HG03565 (cell line): ENCODE measurements around the gene ROBO1.

Source experiments
- ATAC-seq: cut with Tn5 transposase; IDR thresholded peaks from one replicate; pipeline ENCODE4 v1.9.1; 2021; ENCODE audit warnings: mild to moderate bottlenecking, moderate library complexity; ENCODE audit not compliant: unreplicated experiment

Gene ROBO1

GRCh38 chr3:79253271-79253670, 514.5 kb downstream of the ROBO1 start:
- ATAC-seq, result no peak

- ATAC-seq, result no peak
Measured at GRCh38 chr3:79250746-79251145, 517.1 kb downstream of the ROBO1 start.

- no peak for ATAC-seq
Measured at GRCh38 chr3:79249701-79250100, 518.1 kb downstream of the ROBO1 start.

DNA sequence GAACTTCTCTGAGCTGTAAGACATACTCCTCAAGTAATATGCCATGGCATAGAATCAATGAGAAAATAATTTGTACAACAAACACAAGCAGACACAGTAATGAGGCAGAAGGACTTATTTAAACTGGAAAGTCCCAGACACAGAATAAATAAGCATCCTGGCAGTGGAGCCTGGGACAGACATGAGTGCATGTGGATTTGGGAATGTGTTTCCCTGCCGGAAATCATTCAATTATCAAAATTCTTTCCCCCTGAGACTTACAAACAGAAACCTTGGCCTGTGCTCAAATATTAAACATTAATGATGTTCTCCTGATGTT, 520.1 kb downstream of the ROBO1 start:
- no peak for ATAC-seq

DNA sequence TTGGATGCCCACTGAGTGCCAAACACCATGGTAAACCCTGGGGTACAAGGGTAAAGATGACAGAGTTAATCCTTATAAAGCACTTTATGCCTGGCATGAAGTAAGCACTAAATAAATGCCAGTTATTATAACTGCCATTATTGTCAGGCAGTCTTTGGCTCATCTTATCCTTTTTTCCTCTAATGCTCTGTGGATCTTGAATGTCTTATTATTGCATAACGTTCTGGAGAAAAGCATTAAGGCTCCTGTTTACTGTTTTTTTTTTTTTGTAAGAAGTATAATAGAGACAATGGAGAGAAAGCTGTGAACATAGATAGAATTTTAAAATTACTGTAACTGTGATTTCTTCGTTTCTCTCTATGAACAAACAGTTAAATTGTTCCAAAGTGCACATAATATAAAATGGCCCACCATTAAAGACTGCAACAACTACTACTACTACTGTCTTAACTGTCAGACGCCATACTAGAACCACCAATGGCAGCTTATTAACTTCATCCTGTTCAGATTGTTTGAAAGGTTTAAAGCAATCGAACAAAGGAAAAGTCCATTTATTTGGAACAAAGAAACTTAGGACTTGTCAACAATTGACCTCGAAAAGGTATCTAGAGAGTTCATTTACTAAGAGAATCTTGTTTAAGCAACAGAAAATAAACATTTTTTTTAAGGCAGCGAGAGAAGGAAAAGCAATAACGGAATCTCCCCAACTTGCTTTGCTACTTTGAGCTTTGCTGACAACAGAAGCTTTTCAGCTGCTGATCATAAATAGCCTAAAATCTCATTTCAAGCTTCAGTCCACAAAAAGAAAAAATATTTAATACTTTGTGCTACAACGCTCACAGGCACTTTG, 520.7 kb downstream of the ROBO1 start:
- no peak for ATAC-seq

DNA sequence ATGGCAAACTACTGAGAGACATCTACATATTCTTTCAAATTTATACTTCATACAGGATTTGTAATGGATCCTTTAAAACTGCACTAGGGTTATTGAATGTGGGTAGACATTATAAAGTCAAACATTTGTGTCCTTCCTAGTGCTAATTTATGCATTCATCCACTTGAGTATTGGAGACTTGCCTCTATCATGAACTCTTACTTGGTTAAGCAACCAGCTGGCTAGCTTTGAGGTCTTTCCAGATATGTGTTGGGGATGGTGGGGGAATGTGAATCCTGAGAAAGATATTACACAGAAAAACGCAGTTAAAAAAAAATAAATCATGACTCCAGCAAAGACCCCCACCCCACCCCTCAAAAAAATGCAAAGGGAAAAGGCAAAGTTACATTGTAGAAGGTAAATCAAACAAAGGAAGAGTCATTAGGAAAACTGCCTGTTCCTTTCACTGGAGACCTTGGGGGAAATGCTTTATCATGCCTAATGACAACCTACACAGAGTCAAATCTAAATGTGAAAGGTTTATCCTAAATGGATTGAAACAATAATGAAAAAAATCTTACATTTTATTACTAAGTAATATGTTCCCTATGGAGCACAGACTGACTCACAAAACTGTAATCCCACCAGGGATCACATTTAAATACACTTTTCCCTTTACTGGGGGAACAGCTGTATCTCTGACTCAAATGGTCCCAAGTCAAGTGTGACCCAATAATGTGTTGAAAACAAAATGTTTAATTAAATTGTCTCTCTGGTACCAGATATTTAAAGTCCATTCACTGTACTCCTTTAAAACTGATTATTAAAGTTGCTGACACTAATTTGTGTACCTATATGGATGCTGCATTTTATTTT, 522.3 kb downstream of the ROBO1 start:
- ATAC-seq, result no peak

DNA sequence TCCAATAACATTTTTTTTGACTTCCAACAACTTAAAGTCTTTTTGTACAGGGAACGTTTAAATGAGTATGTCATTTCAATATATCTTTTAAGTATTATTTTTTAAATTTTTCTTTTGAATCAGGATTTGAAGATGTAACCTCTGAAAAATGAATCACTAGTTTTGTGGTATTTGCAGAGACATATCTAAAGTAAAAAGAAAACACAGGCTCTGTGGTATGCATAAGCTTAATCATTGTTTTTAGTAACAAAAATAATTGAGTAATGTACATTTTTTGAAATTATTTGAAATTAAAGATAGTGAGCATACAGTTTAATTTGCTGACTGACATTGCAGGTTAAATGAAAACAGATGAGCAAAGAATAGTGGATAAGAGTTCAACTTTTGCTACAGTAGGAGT, 531.3 kb downstream of the ROBO1 start:
- no peak for ATAC-seq

- ATAC-seq, result no peak
Measured at GRCh38 chr3:79233431-79234060, 534.3 kb downstream of the ROBO1 start.

DNA sequence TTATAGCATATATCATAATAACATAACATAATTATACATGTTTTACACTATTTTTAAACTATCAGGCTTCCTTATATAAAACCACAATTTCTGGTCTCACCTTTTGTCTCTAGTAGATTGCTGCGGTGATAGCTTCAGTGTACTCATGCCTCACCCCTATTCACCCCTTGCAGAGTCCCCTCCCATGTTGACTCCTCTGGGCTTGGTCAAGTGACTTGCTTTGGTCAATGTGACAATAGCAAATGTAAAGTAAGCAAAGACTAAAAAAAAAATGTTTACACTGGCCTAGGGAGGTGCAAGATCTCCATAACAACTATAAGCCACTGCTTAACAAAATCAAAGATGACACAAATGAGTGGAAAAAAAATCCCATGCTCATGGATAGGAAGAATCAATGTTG, 537.5 kb downstream of the ROBO1 start:
- ATAC-seq, result no peak

DNA sequence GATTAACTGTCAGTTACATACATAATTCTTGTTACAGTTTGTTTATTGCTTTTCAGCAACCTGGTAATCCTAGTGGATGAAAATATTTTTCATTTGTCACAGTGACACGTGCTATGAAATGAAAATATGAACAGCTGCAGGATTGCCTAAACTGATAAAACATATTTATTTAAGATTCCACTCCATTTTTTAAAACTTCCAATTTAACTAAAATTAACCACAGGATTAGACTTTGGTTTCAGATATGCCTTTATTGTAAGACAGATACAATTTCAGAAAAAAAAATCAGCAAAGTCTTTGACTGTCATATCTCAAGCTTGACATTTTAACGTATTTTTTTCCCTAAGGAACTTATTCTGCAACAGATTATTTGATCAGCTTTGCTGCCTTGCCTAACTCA, 550.7 kb downstream of the ROBO1 start:
- ATAC-seq, result no peak

- no peak for ATAC-seq
Measured at GRCh38 chr3:79215286-79215685, 552.5 kb downstream of the ROBO1 start.

GRCh38 chr3:79211586-79212359, 556.0 kb downstream of the ROBO1 start:
- no peak for ATAC-seq

DNA sequence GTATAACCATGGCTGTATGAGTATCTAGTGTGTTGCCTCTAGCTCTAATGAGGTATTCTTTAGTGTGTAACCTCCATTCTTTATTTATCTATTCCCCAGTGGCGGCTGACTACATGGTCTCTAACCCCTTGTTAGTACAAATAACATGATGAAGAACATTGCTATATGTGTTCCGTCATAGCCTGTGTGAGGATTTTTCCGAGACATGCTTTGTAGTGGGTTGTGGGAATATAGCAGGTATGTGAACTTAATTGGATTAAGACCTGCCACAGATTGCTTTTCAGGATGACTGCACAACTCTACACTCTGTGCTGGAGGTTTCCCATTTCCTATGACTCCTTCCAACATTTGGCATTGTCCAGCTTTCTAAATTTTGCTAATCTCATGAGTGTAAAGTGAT, 563.4 kb downstream of the ROBO1 start:
- no peak for ATAC-seq

DNA sequence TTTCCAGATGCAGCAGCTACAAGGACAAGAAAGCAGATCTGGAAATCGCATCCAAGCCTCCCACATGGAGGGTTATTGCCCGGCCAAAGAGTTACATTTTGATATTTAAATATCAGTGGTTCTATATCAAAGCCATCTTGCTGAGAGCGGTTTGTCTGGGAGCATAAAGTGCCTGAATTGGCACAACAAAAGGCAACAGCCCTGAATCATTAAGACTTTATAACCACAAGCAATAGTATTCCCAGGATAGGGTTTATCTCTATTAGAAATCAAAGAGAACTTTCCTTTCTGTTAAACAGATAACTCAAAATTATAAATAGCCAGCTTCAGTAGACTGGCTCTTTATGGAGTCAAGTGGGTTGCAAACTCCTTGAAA, 564.7 kb downstream of the ROBO1 start:
- no peak for ATAC-seq

DNA sequence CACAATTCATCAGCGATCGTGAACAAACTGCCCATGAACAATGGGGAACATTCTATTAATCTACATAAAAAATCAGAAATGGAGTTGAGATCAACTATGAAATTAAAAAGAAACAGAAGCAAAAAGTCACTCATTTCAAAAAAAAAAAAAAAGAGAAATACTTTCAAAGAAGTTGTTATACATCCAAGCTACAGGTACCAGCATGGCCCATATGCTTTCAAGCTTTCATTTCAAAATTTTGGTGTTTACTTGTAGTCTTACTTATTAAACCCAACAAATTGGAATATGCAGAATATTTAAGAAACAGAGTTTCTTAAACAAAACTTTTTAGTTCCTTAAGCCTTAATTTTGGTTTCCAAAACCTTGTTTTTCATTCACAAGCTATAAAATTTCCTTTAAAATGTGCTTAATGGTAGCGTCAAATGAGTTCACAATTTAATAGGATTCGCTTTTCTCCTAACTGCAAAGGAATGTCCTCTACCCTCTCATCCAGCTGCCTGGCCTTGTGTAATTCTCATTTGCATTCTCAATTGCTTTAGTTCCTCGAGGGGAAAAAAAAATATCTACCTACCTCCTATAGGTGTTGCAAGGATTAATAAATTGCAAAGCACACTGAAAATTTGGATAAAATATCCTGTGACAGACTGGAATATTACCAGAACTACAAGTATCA, 565.2 kb downstream of the ROBO1 start:
- no peak for ATAC-seq

- ATAC-seq, result no peak
Measured at GRCh38 chr3:79200456-79200855, 567.3 kb downstream of the ROBO1 start.

DNA sequence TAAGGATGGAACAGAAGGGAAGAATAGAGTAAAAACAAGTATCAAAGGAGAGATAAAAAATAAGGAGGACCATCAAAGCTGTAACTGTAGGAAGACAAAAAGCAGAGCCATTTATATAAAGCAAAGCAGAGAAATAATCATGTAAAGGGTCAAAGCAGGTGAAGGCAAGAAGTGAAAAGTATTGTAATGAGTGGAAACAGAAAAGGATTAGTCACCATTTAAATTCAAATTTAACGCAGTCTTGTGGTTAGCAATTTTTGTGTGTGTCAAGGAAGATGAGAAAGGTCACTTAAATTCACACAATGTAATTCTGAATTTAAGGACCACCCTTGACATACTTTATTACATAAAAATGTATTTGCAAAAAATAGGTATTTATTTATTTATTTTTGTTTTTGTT, 567.8 kb downstream of the ROBO1 start:
- ATAC-seq, result no peak

DNA sequence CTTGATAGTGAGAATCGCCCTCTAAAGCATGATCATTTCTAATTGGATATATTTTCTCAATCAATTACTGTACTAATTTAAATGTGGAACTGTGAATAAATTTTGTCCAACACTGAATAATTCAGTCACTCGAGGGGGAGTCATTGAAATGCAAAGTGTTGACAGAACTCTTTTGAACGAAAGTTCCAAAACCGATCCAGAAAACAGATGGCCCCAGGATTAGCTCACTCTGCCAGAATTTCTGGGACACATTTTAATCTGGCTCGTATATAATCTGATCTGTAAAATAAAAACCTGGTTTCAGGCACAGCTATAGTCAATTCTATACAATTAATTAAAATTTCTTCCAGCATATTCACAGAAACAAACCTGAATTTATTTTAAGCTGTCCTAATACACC, 580.4 kb downstream of the ROBO1 start:
- ATAC-seq, result no peak

DNA sequence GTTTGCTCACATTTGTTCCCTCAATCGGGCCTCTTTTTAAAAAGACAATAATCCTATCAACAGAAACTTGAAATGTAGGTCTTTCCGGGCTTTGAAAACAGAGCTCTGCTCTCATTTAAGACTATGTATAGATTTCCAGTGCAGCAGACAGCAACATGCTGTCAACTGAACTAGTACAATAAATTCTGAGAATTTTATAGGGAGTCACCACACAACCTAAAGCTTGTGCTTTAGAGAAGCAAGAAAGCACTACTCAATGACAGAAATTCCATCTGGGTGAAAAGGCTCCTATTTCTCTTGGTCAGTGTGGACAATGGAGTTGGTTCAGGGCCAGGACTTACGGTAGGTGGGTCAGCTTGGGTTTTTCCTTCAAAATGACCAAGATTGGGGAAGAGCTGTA, 583.5 kb downstream of the ROBO1 start:
- no peak for ATAC-seq

DNA sequence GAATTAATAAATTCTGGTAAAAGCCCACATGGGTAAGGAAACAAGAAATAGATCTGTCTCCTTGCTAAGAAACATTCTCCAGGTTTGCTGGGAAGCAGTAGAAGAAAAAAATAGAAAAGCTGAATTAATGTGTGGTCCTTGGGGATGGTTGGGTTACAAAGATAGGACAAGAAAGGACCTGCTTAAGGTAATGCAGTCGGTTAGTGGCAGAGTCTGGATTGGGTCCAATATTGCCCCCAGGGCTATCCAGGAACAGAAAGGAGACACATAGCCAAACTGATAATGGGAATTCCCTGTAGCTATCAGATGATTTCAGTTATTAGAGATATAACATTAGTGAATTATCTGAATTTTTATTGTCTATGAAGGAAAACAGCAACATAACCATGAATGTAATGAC, 584.3 kb downstream of the ROBO1 start:
- ATAC-seq, result no peak
